ENCODE measurements around the gene NDUFS6.

The NDUFS6 gene

DNA sequence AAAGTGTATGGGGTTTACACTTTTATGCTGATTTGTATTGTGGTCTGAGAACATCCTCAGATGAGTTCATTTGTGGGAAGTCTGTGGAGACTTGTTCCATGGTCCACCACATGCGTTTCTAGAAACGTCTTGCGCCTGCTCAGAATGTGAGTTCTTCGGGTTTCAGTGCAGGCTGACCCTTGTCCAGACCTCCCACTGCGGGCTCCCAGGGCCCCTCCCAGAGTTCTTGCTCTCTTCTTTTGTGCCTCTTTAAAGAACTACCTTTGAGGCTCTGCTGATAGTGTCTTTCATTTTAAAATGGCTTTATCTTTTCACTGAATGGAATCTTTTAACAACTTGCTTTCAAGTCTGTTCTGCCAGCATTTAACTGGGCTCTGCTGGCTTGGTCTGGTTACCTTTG lies 17.6 kb downstream of the NDUFS6 start:
- DNase-seq = no peak

DNA sequence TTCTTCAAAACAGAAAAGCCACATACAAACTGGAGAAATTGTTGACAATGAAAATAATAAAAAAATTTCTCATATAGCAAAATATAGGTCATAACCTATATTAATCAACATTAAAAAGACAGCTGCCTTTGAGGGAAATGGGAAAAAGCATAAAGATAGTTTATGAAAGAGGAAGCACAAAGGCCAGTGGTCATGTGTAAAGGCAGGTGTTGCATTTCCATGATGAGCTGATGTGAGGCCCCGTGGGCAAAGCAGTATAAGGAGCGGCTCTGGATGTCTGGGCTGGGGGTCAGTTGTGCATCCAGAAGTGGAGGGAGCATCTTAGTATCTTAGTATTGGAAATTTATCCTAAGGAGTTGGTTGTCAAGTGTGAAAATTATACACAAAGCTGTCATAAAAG lies 18.3 kb downstream of the NDUFS6 start:
- no peak for DNase-seq

DNA sequence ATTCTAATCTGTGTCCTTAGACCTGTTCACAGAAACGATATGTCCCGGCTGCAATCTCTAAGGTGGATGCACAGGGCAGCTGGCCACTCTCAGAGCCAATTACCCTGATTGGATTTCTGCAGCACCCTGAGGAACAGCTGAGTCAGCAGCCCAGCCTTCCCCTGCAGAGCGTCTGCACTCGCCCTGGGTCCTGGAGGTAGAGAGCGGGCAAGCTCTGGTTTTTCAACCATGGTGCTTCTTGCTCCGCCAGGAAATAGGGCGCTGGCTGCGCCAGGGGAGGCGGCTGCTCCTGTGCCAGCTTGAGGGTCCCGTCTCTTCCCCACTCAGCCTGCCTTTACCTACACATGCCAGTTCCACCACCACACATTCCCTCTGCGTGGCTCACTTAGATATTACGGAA lies 19.2 kb downstream of the NDUFS6 start:
- no peak for DNase-seq

DNA sequence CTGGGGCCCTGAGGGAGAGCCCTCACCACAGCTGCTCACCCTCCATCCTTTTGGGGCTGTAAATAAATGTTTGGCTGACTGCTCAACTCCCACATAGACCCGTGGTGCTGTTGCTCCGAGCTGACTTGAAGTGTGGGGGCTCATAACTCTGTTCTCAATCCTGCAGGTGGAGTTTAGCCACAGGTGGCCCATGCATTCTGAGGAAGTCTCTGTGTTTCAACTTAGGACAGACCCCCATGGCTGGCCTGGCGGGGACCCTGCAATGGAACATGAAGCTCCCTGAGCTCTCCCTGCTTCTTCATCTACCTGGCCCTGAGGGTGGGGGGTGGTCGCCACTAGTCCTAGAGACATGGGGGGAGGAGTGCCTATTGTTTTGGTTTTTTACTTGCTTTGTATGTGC lies 19.7 kb downstream of the NDUFS6 start:
- no peak for DNase-seq

DNA sequence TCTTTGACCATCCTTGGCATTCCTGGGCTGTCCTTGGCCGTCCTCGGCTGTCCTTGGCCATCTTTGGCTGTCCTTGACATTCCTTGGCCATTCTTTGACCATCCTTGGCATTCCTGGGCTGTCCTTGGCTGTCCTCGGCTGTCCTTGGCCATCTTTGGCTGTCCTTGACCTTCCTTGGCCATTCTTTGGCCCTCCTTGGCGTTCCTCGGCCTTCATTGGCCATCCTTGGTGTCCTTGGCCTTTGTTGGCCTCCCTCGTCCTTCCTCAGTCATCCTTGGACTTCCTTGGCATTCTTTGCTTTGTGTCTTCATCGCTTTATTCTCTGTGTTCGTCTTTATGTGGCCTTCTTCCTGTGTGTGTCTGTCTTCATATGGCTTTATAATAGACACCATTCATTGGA lies 20.7 kb downstream of the NDUFS6 start:
- DNase-seq = no peak

DNA sequence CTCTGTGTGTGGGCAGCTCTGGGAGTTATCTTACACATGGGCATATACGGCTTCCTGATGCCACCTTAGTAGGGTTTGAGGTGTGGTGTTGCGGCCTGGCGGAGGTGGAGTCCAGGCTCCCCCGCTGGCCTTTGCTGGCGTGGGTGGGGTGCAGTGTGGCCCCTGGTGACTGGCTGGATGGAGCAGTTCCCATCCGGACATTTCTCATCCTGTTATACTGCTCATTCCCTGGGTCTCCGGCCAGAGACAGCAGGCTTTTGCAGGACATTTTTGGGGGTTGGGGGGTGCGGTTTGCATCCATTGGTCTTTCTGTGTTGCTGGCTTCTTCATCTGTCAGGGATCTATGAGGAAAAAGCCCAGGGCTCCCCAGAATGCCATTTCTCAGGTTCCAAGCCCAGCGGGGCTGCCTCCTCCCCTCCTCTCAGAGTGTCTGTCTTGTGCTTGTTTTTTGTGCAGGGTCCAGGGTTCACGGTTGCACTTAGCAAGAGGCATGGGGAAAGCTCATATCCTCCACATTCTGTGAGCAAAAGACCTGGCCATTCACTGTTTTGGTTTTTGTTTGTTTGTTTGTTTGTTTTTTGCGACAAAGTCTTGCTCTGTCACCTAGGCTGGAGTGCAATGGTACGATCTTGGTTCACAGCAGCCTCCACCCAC lies 22.3 kb downstream of the NDUFS6 start:
- DNase-seq = no peak

DNA sequence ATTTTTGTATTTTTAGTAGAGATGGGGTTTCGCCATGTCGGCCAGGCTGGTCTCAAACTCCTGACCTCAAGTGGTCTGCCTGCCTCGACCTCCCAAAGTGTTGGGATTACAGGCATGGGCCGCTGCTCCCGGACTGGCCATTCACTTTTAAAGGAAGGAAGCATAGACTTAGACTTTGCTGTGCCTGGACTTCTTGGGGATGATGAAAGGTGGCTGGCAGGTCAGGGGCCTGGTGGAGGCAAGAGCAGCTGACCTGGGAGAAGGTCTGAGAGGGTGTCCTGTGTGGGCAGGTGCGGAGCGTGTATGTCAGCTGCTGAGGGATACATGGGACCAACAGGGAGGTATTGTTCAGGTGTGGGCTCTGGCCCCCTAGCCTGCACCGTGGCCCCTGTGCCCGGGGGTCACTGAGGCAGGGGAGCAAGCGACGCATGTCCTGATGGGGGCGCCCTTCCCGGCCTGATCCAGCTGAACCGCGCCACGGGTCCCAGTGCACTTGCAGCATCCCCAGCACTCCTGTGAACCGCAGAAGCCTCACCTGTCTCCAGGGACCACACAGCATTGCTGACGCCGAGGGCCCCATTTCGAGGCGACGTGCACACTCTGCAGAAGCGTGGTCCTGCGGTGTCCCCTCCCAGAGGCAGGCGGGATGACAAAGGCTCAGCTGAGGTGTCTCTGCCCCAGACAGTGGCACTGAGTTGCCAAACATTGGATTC lies 23.1 kb downstream of the NDUFS6 start:
- no peak for DNase-seq

DNA sequence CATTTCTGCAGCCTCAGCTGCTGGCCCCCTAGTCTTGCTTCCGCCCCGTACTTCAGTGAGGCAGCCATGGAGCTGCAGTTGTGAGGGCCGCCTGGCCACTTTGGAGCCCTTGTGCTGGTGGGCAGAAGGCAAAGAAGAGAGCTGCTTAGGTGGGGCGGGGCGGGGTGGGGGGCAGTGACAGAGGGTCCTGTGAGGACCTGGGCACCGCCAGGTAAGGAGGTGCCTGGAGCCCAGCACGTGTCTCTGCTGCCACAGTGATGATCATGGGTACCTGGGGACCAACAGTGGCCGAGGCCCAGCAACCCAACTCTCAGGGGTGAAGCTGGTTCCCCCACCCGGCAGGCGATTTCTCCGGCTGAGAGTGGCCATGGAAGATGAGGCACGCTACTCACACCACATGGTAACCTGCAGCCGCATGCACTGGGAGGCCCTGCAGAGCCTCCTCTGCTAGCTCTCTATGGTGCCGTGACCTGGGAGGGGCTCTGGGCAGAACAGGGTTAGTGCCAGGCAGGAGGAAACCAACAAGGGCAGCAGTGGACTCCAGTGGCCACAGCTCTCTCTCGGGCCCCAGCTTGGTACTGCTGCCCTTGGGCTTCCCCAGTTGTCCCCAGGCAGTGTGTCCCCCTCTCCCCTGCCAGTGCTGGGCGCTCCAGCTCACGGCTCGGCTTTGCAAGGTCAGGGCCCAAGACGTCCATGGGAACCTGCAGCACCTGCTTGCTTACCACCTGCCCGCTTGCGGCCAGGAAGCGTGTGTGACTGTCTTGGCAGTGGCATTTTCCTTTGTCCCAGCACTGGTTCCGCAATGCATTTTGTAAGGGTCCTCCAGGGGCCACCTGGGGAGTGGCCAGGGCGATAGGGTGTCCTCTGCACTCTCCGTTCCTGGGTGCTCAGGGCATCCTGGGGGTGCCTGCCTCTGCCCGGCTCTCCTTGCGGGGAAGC lies 24.0 kb downstream of the NDUFS6 start:
- DNase-seq = no peak

DNA sequence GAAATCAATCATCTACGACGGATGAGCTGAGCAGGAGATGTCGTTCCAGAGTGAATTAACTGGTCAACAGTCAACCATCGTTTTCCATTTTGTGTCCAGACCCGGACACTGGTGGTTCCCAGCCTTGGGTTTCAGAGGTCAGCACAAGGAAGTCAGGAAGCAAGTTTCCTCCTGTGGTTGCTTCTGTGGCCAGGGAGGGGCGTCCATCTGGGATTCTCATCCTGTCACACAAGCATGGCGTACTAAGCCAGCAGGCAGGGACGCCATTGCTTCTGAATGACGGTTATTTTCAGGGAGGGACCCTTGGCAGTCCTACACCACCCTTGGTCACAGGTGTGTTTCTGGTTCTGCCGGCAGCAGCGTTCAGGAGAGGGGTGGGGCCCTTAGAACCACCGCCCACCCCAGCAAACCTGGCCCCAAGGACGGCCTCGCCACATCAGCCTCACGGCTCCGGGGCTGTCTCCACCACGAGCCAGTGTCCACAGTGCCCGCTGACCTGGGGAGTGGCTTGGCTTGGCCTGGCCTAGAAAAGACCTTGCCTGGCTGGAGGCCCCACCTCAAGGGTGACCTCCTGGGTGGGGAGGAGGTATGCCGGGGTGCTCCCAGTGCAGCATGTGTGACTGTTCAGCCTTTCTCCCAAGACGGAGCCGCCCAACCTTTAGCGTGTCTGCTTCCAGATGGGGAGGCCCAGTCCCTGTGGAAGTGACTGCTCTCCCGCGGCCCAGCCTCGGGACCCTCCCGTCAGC lies 25.2 kb downstream of the NDUFS6 start:
- DNase-seq = no peak

DNA sequence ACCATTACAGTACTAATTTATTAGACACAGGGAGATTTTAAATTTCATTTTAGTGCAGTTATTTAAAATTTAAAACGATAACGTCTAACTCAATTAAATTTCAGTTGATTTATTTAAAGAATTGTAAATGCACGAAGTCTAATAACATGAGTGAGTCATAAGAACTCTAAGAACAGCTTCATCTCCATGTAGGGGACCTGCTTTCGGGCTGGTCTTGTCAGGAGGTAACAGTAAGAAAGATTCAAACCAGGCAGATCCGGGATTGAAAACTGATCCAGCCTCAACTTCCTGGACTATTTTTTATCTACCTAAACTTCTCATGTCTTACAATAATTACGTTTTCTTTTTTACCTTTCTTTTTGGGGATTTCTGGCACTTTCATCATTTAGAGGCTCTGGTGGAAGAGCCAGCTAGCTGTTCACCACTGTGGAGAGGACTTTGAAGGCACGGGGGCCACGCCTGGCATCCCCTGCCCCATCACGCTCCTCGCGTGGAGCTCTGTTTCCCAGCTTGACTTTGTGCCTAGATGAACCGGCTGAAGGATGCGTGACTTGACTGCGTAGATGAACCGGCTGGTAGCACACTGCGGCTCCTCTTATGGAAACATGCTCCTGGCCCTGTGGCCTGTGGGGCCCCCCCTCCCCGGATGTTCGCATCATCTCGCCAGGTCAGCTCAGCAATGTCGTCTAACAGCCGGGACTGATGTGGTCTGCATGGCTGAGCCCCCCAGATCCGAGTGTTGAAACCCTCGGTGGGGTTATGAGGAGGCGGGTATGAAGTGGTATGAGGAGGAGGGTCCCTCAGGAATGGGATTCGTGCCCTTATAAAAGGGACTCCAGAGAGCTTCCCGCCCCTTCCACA lies 26.0 kb downstream of the NDUFS6 start:
- no peak for DNase-seq

DNA sequence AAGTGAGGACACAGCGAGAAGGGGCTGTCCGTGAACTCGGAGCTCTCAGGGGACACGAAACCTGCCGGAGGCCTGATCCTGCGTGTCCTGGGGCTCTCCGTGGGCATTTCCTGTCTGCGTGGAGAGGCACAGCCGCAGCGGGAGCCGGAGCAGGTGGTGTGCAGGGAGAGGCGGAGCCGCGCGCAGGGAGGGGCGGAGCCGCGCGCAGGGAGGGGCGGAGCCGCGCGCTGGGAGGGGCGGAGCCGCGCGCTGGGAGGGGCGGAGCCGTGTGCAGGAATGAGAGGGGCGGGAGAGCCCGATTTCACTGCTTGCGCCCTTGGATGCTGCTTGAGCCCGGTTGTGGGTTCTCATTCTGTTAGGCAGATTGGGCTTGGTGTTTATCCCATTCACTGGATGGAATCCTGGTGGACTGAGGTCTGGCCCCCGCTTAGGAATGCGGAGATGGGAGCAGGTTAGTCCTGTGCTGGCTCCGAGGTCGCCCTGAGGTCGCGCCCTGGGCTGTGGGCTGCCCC lies 26.7 kb downstream of the NDUFS6 start:
- DNase-seq = no peak

DNA sequence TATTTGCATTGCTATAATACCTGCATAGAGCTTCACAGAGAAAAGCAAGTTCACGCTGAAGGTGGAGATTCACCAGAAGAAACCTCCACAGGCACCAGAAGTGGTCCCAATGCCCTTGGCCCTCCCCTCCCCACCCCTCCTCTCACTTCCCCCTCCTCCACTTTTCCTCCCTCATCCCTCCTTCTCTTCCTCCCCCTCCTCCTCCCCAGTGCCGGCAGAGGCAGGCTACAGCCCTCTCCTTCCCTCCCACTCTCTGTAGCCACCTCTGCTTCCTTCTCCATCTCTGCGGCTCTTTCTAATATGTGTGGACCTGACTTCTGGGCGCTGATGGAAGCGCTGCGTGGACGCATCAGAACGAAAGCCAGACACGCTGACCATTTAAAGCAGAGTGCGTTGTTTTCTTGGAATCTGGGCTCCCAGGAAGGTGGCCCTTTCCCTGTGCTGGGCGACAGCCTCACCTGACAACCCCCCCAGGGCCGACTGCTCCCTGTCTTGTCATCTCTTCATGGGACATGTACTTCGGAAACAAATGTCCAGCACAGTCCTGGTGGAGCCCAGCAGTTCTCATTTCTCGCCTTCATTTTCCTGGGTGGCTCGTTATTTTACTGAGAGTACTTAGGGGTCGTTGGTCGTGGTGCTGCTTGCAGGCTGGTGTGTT lies 29.5 kb downstream of the NDUFS6 start:
- no peak for DNase-seq

DNA sequence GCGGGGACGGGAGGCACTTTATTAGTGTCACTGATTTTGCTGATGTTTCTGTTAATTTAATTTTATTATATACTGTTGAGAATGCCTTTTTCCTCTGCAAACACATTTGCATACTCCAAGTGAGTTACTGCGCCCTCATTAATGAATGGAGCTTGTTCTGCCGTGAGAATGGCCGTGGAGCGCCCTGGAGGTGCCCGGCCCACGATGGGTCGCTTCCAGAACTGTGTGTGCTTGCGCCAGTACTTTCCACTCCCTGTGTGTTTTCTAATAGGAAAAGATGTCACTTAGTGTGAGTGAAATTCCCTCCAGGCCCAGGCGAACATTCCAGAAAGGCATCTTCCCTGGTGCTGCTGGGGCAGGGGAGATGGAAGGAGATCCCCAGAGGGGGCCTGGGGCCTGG lies 30.1 kb downstream of the NDUFS6 start:
- no peak for DNase-seq

DNA sequence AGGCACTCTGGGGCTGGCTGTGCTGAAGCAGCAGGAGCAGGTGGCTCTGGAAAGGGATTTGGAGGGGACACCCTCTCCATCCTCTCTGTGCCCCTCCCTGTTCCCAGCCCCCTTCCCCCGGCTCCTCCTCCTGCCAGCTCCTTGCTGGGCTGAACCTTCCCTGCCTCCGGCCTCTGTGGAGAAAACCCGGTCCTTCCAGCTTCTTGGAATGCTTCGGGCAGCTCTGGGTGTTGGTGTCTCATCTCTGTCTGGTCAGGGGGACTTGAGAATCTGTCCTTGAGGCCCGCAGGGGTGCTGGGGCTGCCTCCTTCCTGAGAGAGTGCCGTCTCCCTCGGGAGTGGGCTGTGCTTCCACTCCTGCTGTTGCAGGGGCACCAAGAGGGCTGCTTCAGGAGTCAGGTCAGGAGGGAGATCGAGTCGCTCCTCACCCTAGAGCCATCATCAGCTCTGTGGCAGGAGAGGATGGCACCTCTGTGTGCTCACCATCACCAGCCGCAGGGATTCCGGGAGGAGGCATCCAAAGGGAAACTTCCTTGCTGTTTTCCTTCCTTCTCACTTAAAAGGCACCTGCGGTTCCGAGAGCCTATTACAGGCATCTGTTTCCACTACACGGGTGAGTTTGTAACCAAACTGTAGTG lies 30.6 kb downstream of the NDUFS6 start:
- DNase-seq = no peak

DNA sequence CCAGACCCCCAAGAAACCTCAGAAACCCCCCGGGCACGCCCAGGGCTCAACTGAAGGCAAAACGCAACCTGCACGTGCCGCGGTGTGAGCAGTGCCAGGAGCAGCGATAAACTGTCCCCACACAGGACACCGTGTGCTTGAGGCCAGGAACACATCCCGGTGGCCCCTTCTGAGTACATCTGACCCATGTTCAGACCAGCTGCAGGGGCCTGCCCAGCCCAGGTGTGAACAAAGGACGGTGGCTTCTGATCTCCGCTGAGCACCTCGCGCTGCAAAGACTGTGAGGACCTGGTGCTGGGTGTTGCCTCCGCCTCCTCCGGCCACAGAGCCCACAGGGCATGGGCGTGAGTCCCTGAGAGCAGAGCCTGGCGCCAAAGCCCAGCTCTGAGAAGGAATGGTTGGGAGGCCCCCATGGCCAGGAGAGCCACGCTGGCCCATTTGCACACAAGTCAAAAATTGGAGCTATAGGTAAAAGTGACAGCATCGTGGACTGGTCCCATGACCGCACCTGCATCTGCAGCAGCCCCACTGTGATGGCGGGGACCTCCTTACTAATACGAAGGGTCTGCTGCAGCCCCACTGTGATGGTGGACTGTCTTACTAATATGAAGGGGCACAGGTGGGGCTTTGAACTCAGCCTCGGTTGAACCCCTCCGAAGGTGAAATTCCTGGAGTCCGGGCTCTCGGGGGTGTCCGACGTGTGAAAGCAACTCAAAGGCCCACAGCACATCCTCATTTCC lies 31.5 kb downstream of the NDUFS6 start:
- DNase-seq = no peak

DNA sequence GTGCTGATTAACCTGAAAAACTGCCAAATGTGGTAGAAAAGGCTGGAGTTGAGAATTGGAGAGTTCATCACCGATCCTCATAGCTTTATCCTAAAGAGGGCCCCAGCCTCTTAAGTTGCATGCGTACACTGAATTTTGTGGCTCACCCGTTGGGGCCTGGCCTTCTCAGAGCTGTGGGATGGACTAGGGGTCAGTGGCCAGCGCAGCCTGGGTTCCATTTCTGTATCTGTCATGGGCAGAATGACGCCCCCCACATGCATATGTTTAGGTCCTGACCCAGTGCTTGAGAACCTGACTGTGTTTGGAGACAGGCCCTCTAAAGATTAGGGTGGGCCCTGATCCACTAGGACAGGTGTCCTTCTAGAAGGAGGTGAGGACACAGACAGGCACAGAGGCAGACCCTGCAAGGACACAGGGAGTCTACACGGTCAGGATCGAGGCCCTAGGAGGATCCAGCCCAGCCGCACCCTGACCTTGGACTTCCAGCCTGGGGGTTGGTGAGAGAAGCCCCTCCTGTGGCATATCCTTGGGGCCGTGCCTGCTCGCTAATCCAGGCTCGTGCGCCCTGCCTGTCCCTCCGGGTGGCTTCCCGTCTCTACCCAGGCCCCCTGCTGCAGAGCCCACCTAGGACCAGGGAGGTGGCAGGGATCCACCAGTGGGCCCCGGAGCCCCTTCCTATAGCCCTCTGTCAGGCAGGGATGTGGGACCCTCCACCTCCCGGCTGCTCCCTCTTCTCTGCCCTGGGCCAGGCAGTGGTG lies 32.2 kb downstream of the NDUFS6 start:
- no peak for DNase-seq

DNA sequence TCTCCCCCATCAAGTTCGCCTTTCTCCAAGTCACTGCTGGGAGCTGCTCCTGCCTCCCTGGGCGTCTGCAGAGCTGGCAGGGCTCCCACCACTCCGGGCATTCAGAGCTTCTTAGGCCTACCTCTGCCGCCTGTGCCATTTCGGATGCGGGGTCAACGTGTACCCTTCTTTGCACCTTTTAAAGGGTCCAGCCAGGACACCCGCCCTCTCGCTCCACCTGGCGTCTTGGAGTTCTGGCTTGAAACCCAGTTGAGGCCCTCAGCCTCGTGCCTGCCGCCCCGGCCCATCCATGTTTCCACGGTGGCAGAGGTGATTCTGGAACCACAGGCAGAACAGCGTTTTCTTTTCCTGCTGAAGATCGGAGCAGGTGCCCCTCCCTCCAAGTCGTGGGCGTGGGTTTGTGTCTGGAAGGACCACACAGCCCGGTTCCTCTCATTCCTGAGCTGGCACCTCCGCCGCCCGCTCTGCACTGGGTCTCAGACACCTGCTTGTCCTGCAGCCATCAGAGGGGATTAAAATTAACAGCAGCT lies 32.9 kb downstream of the NDUFS6 start:
- no peak for DNase-seq

DNA sequence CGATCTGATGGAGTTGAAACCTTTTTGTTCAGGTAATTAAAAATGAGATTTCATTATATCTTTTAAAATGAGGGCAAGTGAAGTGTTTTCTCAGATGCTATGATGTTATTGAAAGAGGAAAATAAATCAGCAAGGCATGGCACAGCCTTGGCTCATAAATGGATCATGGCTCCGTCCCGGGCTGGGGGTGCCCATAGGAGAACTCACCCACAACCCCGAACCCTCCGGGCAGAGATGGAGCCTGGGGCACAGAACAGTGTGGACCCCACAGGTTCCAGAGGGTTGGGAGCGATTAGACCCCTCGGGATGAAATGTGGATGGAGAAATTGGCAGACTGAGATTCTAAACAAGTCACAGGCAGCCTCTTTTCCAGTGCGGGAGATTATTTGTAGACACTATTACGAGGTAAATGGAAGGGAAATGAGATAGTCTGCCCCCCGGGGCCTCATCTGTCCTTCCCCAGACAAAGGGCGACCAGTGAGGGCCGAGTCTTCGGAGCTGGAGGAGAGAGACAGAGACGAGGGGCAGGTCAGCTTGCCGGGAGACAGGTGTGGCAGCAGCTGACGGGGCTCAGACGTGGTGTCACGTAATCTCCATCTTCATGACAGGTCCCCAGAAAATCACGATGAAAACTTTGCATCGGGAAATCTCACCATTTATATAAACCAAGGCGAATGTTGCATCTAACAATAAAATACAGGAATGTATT lies 33.7 kb downstream of the NDUFS6 start:
- no peak for DNase-seq

All from SIG-M5 (cell line).